Hepatocyte (in vitro differentiated cells): ENCODE measurements around the gene BRD2. TPM values are rescaled to one million over a fixed set of nuclear protein-coding genes. Genes with fewer than 3 reads are reported as not detected.

Source experiments
- DNase-seq: peaks from one replicate; pipeline ENCODE4 v3.0.0-alpha.2; 2016; ENCODE audit warnings: low spot score
- H2AFZ ChIP-seq: fragments of 200-600 bp; sonication (generic); 2 replicates; pipeline ENCODE4 v1.6.0; 2016; ENCODE audit warnings: antibody characterized with exemption, mild to moderate bottlenecking
- H3K27ac ChIP-seq: fragments of 200-600 bp; sonication (generic); 2 replicates; pipeline ENCODE4 v1.5.1; 2016; ENCODE audit warnings: mild to moderate bottlenecking
- H3K27me3 ChIP-seq: fragments of 200-600 bp; sonication (generic); 2 replicates; pipeline ENCODE4 v1.6.1; 2016
- H3K36me3 ChIP-seq: fragments of 200-600 bp; sonication (generic); replicated peaks from 2 replicates; pipeline ENCODE4 v1.5.1; 2016; ENCODE audit warnings: low read depth; ENCODE audit not compliant: insufficient read depth
- H3K4me1 ChIP-seq: fragments of 200-600 bp; sonication (generic); 2 replicates; pipeline ENCODE4 v1.5.1; 2016; ENCODE audit warnings: mild to moderate bottlenecking, moderate library complexity; ENCODE audit not compliant: insufficient read depth
- H3K4me2 ChIP-seq: fragments of 200-600 bp; sonication (generic); 2 replicates; pipeline ENCODE4 v1.6.0; 2016
- H3K4me3 ChIP-seq: fragments of 200-600 bp; sonication (generic); 2 replicates; pipeline ENCODE4 v1.5.1; 2016; ENCODE audit warnings: mild to moderate bottlenecking
- H3K79me2 ChIP-seq: fragments of 200-600 bp; sonication (generic); 2 replicates; pipeline ENCODE4 v1.6.0; 2017; ENCODE audit warnings: mild to moderate bottlenecking
- H3K9me2 ChIP-seq: fragments of 200-600 bp; sonication (generic); replicated peaks from 2 replicates; pipeline ENCODE4 v1.6.0; 2017; ENCODE audit warnings: mild to moderate bottlenecking; ENCODE audit not compliant: insufficient read depth
- H3K9me3 ChIP-seq: fragments of 200-600 bp; sonication (generic); 2 replicates; pipeline ENCODE4 v1.5.1; 2016; ENCODE audit warnings: low read depth, mild to moderate bottlenecking
- H4K20me1 ChIP-seq: fragments of 200-600 bp; sonication (generic); 2 replicates; pipeline ENCODE4 v1.6.0; 2016; ENCODE audit warnings: mild to moderate bottlenecking; ENCODE audit not compliant: insufficient read depth, poor library complexity, severe bottlenecking
- EZH2 ChIP-seq: fragments of 200-600 bp; sonication (generic); IDR thresholded peaks from 2 replicates; pipeline ENCODE4 v1.6.1; 2016; ENCODE audit warnings: antibody characterized with exemption, mild to moderate bottlenecking, borderline replicate concordance
- EZH2phosphoT487 ChIP-seq: fragments of 200-600 bp; sonication (generic); IDR thresholded peaks from one replicate; pipeline ENCODE4 v1.6.1; 2018; ENCODE audit warnings: antibody characterized with exemption, mild to moderate bottlenecking, low read depth, moderate library complexity; ENCODE audit not compliant: unreplicated experiment, severe bottlenecking
- WGBS: methylation state at CpG from one replicate; pipeline ENCODE4 v1.1.6; 2016; ENCODE audit warnings: low lambda C conversion rate; ENCODE audit errors: missing lambda C conversion rate; 5-methylcytosine and 5-hydroxymethylcytosine counted together
- polyA plus RNA-seq: library from polyadenylated mRNA; unstranded; fragments of >200 nt; fragmentation: Nextera tagmentation; extraction: Ambion mirVana; gene quantifications from 2 replicates; pipeline ENCODE4 v1.2.1, GENCODE V29; 2016
- total RNA-seq: library from RNA; depleted of rRNA; stranded (reverse); fragments of >200 nt; gene quantifications from 2 replicates; pipeline ENCODE4 v1.2.3, GENCODE V29; 2014
- TF ChIP-seq, protein P1 (sequence below): fragments of 200-600 bp; sonication (generic); IDR thresholded peaks from 2 replicates; pipeline ENCODE4 v1.5.1; 2016; ENCODE audit warnings: antibody characterized with exemption, mild to moderate bottlenecking; ENCODE audit not compliant: poor library complexity

The BRD2 gene
- total and polyA plus RNA-seq, 2 experiments from 2014 or later: 106 to 133 TPM

DNA sequence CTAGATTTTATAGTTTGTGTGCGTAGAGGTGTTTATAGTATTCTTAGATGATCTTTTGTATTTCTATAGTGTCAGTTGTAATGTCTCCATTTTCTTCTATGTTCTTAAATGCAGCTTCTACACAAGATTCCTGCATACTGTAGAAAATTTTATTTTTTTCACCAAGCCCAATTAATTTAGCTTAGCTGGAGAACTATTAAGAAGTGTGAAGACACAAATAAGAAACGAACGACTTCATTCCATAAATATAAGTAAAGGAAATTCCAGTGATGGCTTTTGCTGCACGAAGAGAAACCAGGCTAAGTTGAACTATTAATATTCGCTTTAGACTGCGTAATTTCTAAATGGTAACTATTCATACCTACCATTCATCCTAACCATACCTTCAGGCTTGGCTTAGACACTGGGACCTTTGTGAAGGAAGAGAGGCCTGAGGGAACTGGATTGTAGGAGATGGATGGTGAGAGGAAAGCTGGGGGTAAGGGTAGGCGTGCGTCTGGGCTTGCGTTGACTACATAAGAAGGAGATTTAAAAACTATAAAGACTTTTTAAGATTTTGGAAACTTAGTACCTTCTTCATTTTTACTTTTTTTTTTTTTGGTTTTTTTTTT lies 25.1 kb downstream of the BRD2 start:
- WGBS: 94% methylated on average over 9 of the region's 9 CpGs
- Histone ChIP-seq H3K4me3 (no peak overlapping the region), H3K79me2 (no peaks in the 10 kb centered on the region), H3K27ac (no peak overlapping the region), H3K36me3 (no peaks in the 10 kb centered on the region), H2AFZ (no peak overlapping the region), H3K4me2 (no peak overlapping the region), H3K4me1 (no peaks in the 10 kb centered on the region), H3K27me3 (peaks cover 9% of the 10 kb centered on the region), H3K9me3 (no peaks in the 10 kb centered on the region), H4K20me1 (no peaks in the 10 kb centered on the region), H3K9me2 (no peaks in the 10 kb centered on the region)
- TF ChIP-seq EZH2phosphoT487: no peak
- TF ChIP-seq, protein P1, sequence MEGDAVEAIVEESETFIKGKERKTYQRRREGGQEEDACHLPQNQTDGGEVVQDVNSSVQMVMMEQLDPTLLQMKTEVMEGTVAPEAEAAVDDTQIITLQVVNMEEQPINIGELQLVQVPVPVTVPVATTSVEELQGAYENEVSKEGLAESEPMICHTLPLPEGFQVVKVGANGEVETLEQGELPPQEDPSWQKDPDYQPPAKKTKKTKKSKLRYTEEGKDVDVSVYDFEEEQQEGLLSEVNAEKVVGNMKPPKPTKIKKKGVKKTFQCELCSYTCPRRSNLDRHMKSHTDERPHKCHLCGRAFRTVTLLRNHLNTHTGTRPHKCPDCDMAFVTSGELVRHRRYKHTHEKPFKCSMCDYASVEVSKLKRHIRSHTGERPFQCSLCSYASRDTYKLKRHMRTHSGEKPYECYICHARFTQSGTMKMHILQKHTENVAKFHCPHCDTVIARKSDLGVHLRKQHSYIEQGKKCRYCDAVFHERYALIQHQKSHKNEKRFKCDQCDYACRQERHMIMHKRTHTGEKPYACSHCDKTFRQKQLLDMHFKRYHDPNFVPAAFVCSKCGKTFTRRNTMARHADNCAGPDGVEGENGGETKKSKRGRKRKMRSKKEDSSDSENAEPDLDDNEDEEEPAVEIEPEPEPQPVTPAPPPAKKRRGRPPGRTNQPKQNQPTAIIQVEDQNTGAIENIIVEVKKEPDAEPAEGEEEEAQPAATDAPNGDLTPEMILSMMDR: no peak
- TF ChIP-seq EZH2: no peak
- no peak for DNase-seq

DNA sequence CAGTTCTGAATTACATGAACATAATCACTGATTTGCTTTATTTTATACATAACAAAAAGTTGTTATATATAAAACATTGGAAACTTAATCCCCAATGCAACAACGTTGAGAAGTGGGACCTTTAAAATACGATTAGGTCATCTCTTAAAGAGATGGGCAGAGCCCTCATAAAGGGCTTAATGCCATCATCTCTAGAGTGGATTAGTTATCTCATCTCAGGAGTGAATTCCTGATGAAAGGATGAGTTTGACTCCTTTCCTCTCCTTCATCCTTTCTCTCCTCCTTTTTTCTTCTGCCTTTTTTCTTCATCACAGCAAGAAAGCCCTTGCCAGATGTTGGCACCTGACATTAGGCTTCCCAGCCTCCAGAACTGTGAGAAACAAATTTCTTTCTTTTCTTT lies 27.1 kb downstream of the BRD2 start:
- Histone ChIP-seq H3K27ac (no peak overlapping the region), H3K4me3 (no peak overlapping the region), H3K79me2 (no peaks in the 10 kb centered on the region), H3K4me1 (no peaks in the 10 kb centered on the region), H2AFZ (no peak overlapping the region), H3K9me3 (no peaks in the 10 kb centered on the region), H4K20me1 (no peaks in the 10 kb centered on the region), H3K27me3 (peaks cover 12% of the 10 kb centered on the region), H3K4me2 (no peak overlapping the region), H3K9me2 (no peaks in the 10 kb centered on the region), H3K36me3 (no peaks in the 10 kb centered on the region)
- TF ChIP-seq EZH2 (no peak), EZH2phosphoT487 (no peak)
- TF ChIP-seq, protein P1: no peak
- WGBS: 32% methylated on average over 2 of the region's 2 CpGs
- no peak for DNase-seq

DNA sequence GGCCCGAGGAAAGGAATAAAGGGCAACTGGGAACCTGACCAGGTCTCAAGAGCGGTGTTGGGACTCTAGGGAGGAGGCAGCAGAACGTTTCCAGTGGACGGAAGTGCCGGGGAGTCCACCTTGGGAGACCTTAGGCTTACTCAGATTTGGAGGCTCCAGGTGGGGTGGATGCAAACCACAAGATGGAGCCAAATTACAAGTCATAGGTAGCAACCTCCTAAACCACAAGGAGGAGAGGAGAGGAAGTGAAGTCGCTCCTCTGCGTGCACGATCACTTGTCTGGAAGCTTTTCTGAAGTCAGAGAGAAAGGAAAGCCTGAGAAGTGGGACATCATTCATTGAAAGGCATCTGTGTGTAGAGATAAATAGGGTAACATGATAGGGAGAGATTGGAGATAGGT lies 31.7 kb downstream of the BRD2 start:
- Histone ChIP-seq H3K9me2 (no peaks in the 10 kb centered on the region), H3K27me3 (peaks cover 34% of the 10 kb centered on the region), H3K79me2 (no peaks in the 10 kb centered on the region), H2AFZ (no peak overlapping the region), H3K9me3 (no peaks in the 10 kb centered on the region), H3K4me2 (no peak overlapping the region), H3K27ac (no peak overlapping the region), H4K20me1 (no peaks in the 10 kb centered on the region), H3K36me3 (no peaks in the 10 kb centered on the region), H3K4me3 (no peak overlapping the region), H3K4me1 (no peaks in the 10 kb centered on the region)
- DNase-seq: peak; percentile 39
- WGBS: 28% methylated on average over 8 of the region's 8 CpGs
- TF ChIP-seq, protein P1: peak; percentile 28
- no peak for TF ChIP-seq EZH2phosphoT487
